Cerebellar cortex (tissue), 1 donor: Measurements from ENCODE around the gene UBA3.

Experiments used
- DNase-seq: peaks from one replicate; pipeline ENCODE4 v3.0.0-alpha.2; 2015; ENCODE audit warnings: low spot score

The UBA3 gene

GRCh38 chr3:69011096-69011730 lies 69.0 kb downstream of the UBA3 start:
- no peak for DNase-seq

GRCh38 chr3:69009559-69010410 lies 70.4 kb downstream of the UBA3 start:
- DNase-seq = no peak

- DNase-seq = no peak
Measured at GRCh38 chr3:69008980-69009379, 71.2 kb downstream of the UBA3 start.

GRCh38 chr3:69005791-69006482 lies 74.2 kb downstream of the UBA3 start:
- DNase-seq = no peak

GRCh38 chr3:69005071-69005790 lies 74.9 kb downstream of the UBA3 start:
- no peak for DNase-seq
